ENCODE measurements around the gene SDC4.

The SDC4 gene

DNA sequence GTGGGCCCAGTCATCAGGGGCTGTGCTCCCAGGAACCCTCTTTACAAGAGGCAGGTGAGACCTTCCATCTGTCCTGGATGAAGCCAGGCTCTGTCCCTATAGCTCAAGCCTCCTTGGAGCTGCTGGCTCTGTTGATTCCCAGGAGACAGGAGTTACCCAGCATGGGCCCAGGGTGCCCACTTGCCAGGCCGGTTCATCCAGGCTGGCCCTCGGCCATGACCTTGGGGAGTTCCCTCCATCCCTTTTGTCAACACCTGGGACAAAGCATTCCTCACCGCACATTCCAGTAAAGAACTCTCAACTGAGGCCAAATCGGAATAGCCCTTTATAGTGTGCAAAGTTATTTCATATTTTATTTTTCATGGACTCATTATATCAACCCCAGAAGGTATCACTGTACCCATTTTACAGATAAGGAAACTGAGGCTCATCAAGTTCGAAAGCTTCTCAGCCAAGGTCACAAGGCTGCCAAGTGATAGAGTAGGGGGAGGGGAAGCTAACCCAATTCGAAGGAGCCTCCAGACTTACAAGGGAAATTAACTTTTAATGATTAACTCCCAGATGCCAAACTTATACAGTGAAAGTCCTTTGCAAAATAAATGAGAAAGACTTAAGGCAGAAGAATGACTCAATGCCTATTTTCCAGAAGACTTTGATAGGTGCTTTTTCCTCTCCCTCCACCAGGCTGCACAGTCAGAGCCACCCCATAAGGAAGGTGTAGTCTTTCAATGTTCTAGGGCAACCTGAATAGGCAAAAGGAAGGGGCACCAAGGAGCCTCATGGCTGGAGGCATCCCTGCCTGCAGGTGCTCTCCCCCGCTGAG is 18.5 kb downstream of the SDC4 start:
- TF ChIP-seq, protein P1, sequence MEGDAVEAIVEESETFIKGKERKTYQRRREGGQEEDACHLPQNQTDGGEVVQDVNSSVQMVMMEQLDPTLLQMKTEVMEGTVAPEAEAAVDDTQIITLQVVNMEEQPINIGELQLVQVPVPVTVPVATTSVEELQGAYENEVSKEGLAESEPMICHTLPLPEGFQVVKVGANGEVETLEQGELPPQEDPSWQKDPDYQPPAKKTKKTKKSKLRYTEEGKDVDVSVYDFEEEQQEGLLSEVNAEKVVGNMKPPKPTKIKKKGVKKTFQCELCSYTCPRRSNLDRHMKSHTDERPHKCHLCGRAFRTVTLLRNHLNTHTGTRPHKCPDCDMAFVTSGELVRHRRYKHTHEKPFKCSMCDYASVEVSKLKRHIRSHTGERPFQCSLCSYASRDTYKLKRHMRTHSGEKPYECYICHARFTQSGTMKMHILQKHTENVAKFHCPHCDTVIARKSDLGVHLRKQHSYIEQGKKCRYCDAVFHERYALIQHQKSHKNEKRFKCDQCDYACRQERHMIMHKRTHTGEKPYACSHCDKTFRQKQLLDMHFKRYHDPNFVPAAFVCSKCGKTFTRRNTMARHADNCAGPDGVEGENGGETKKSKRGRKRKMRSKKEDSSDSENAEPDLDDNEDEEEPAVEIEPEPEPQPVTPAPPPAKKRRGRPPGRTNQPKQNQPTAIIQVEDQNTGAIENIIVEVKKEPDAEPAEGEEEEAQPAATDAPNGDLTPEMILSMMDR (IDR thresholded peaks at IDR 0.05; ENCODE audit: low read depth, low read length, missing control alignments), result no peak
- no peak for DNase-seq (ENCODE audit: extremely low read depth, low read depth)
- H3K4me3 ChIP-seq (replicated peaks; ENCODE audit: low read depth, low read length), result no peak overlapping the region

DNA sequence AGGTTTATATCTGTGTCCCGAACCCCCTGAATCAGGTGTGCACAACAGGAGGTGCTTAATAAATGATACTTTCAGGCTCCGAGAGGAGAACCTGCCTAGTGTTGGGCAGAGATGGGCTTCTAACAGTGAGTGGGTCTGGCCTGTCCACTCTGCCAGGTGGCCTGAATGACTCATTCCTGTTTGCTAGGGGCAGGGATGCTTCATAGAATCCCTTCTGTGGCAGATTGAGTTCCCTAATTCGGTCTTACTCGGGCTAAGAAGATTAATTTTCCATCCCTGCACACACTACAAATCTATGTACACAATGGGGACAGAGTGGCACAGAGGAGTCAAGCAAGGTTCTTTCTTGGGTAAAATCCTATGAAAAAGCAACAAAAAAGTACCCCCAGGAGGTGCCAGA is 19.8 kb downstream of the SDC4 start:
- no peak overlapping the region for H3K4me3 ChIP-seq (replicated peaks; ENCODE audit: low read depth, low read length)
- TF ChIP-seq, protein P1 (IDR thresholded peaks at IDR 0.05; ENCODE audit: low read depth, low read length, missing control alignments), result no peak
- DNase-seq (ENCODE audit: extremely low read depth, low read depth), result no peak

DNA sequence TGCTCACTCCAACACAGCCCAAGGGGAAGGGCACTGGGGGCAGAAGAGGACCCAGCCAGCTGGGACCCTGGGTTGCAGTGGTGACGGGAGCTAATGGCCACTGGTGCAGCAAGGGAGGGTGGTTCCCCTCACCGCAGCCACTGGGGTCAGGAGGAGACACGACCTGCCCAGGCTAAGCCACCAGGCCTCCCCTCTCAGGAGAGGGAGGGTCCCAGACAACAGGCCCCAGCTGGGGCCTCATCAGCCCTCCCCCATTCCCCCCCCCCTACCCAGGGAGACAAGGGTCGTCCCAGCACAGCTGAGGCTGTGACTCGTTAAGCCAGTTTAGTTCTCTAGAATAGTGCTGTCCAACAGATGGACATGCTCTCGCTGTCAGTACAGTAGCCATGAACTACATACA is 22.9 kb downstream of the SDC4 start:
- DNase-seq (ENCODE audit: extremely low read depth, low read depth), result no peak
- TF ChIP-seq, protein P1 (IDR thresholded peaks at IDR 0.05; ENCODE audit: low read depth, low read length, missing control alignments), result no peak
- no peak overlapping the region for H3K4me3 ChIP-seq (replicated peaks; ENCODE audit: low read depth, low read length)

DNA sequence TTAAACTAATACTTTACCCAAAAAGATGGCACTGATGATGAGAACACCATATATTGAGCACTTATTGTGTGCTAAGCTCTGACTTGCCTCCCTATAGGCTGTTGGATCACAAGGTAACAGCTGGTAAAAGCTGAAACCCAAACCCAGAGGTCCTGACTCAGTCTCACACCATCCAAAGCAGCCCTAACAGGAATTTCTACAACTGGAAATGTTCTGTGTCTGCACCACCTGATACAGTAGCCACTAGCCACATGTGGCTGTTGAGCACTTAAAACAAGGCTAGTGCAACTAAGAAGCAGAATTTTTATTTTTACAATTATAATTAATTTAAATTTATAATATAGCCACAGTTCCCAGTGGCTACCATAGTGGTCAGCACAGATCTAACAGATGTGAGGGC is 24.5 kb downstream of the SDC4 start:
- DNase-seq (ENCODE audit: extremely low read depth, low read depth), result no peak

DNA sequence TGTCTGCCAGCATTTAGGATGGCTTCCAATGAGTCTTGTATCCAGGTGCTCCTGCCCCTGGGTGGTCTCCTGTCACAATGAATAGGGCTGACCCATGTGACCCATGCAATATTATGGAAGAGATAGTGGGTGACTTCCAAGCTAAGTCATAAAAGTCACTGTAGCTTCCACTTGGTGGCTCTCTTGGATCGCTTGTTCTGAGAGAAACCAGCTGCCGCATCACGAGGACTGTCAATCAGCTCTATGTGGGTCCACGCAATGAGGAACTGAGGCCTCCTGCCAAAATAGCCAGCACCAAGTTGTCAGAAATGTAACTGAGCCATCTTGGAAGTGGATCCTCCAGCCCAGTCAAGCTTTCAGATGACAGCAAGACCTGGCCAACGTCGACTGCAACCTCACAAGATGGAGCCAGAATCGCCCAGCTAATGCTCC is 25.3 kb downstream of the SDC4 start:
- no peak for DNase-seq (ENCODE audit: extremely low read depth, low read depth)
- TF ChIP-seq, protein P1 (IDR thresholded peaks at IDR 0.05; ENCODE audit: low read depth, low read length, missing control alignments), result peak; percentile 4
- no peak overlapping the region for H3K4me3 ChIP-seq (replicated peaks; ENCODE audit: low read depth, low read length)

More for the DNA sequence above, 24.5 kb downstream of the SDC4 start:
- TF ChIP-seq, protein P1 (IDR thresholded peaks at IDR 0.05; ENCODE audit: low read depth, low read length, missing control alignments), result no peak
- no peak overlapping the region for H3K4me3 ChIP-seq (replicated peaks; ENCODE audit: low read depth, low read length)

DNA sequence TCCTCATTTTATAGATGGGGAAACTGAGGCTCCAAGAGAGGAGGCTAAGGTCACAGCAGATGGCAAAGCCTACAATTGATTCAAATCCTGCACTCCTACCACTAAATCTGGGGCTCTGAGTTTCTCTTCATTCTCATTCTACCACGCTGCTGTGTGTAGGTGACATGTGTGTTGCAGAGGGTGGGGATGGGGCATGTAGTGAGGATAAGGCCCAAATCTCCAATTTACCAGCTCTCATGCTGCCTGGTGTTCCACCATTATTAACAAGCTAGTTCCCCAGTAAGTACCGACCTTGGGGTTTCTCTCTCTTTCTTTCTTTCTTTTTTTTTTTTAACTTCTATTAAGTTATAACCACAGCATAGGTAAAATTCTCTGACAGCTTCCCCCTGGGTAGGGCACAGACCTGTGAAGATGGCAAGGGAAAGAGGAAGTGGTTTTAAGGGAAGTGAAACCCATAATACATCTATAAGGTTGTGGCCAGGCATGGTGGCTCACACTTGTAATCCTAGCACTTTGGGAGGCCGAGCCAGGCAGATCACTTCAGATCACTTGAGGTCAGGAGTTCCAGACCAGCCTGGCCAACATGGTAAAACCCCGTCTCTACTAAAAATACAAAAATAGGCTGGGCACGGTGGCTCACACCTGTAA is 27.2 kb downstream of the SDC4 start:
- no peak for DNase-seq (ENCODE audit: extremely low read depth, low read depth)
- no peak overlapping the region for H3K4me3 ChIP-seq (replicated peaks; ENCODE audit: low read depth, low read length)
- TF ChIP-seq, protein P1 (IDR thresholded peaks at IDR 0.05; ENCODE audit: low read depth, low read length, missing control alignments), result no peak

Data from HFF-Myc (cell line).